Testis (tissue), 3 donors: ENCODE data around the gene PAWR. TPM values are rescaled to one million over a fixed set of nuclear protein-coding genes. Genes with fewer than 3 reads are reported as not detected.

Experiments used
- DNase-seq: peaks from one replicate; pipeline ENCODE4 v3.0.0-alpha.2; 2019
- H3K27ac ChIP-seq, 2 donors: fragments of 200-600 bp; sonication (generic); one replicate each; pipeline ENCODE4 v1.5.1; 2019
- H3K27me3 ChIP-seq: fragments of 200-600 bp; sonication (generic); one replicate; pipeline ENCODE4 v1.5.1; 2019
- H3K36me3 ChIP-seq: fragments of 200-600 bp; sonication (generic); one replicate; pipeline ENCODE4 v1.5.1; 2017; ENCODE audit warnings: low read depth; ENCODE audit errors: missing control alignments
- H3K4me1 ChIP-seq: fragments of 200-600 bp; sonication (generic); one replicate; pipeline ENCODE4 v1.5.1; 2019
- H3K4me3 ChIP-seq, 2 donors: fragments of 200-600 bp; sonication (generic); one replicate each; pipeline ENCODE4 v1.5.1; 2017 to 2019
- H3K9me3 ChIP-seq: fragments of 200-600 bp; sonication (generic); one replicate; pipeline ENCODE4 v1.5.1; 2017
- CTCF ChIP-seq, 3 experiments: fragments of 450-650 bp in 2 of 3; fragments of 200-600 bp in 1 of 3; sonication (generic) in 1 of 3; IDR thresholded peaks; one replicate each; pipeline ENCODE4 v1.5.1; 2016 to 2019; ENCODE audit warnings: antibody characterized with exemption in 3 of 3, mild to moderate bottlenecking in 2 of 3, moderate library complexity in 1 of 3
- POLR2A ChIP-seq: fragments of 450-650 bp; IDR thresholded peaks from one replicate; pipeline ENCODE4 v1.6.1; 2017; ENCODE audit warnings: antibody characterized with exemption, mild to moderate bottlenecking, moderate library complexity
- WGBS, 2 donors: methylation state at CpG; one replicate each; pipeline ENCODE4 v1.1.5; 2018; 5-methylcytosine and 5-hydroxymethylcytosine counted together
- intact Hi-C: fragments of 100-400 bp; cut with DNase I; formaldehyde crosslinking; loops from one replicate; pipeline ENCODE4 v1.15.1; 2023; ENCODE audit warnings: low total_unique reads
- polyA plus RNA-seq: library from polyadenylated mRNA; stranded (reverse); fragments of 350-450 nt; fragmentation: Illumina TruSeq; extraction: RNeasy Lipid Tissue Mini Kit (QIAGEN cat#74804); gene quantifications from one replicate; pipeline ENCODE4 v1.2.3, GENCODE V29; 2014; ENCODE audit warnings: low read depth, low replicate concordance; ENCODE audit not compliant: insufficient read depth
- total RNA-seq, 2 donors: library from RNA; depleted of rRNA; stranded (reverse); fragments of >200 nt; gene quantifications; one replicate each; pipeline ENCODE4 v1.2.3, GENCODE V29; 2016

The PAWR gene
- total and polyA plus RNA-seq, 3 donors from 2014 or later: 37.2 to 59.2 (median 50.2) TPM

GRCh38 chr12:79560225-79560889, 130.4 kb downstream of the PAWR start:
- Histone ChIP-seq H3K27me3 (no peaks in the 10 kb centered on the region), H3K27ac (peak overlapping the region; percentile 41 to 77), H3K4me1 (peaks cover 19% of the 10 kb centered on the region), H3K9me3 (no peaks in the 10 kb centered on the region), H3K36me3 (no peaks in the 10 kb centered on the region), H3K4me3 (no peak overlapping the region)
- no peak for DNase-seq
- intact Hi-C loops: no loop called here
- TF ChIP-seq CTCF (IDR thresholded peaks at IDR 0.05) (no peak), POLR2A (no peak)
- WGBS, 2 donors: 56 to 58% methylated on average over 6 of the region's 6 CpGs

GRCh38 chr12:79559591-79559990, 131.2 kb downstream of the PAWR start:
- no peaks in the 10 kb centered on the region for H3K9me3 ChIP-seq
- no peak overlapping the region for H3K4me3 ChIP-seq
- no peaks in the 10 kb centered on the region for H3K36me3 ChIP-seq
- H3K27me3 ChIP-seq: no peaks in the 10 kb centered on the region
- intact Hi-C loops: loop anchor here (10.0 kb wide), 1 partner anchor 135 kb away; the partner anchor contains the start of gene PAWR
- WGBS, 2 donors: 71 to 78% methylated on average over 2 of the region's 2 CpGs
- H3K4me1 ChIP-seq: peaks cover 19% of the 10 kb centered on the region
- H3K27ac ChIP-seq: peak overlapping the region; percentile 41 to 77
- DNase-seq: no peak
- TF ChIP-seq CTCF (IDR thresholded peaks at IDR 0.05) (no peak), POLR2A (no peak)

- peaks cover 19% of the 10 kb centered on the region for H3K4me1 ChIP-seq
- H3K27me3 ChIP-seq: no peaks in the 10 kb centered on the region
- DNase-seq: peak; percentile 42
- H3K27ac ChIP-seq: peak overlapping the region; percentile 41 to 77
- no peak overlapping the region for H3K4me3 ChIP-seq
- H3K36me3 ChIP-seq: no peaks in the 10 kb centered on the region
- 42 to 52% methylated on average over 5 of the region's 5 CpGs for WGBS, 2 donors
- no peaks in the 10 kb centered on the region for H3K9me3 ChIP-seq
- intact Hi-C loops: loop anchor here (10.0 kb wide), 1 partner anchor 136 kb away; the partner anchor contains the start of gene PAWR
- no peak for TF ChIP-seq CTCF (IDR thresholded peaks at IDR 0.05)
- TF ChIP-seq POLR2A: no peak
These were observed 131.8 kb downstream of the PAWR start for GRCh38 chr12:79558924-79559469.

- peak overlapping the region in 1 of 2 donors; percentile 77 for H3K27ac ChIP-seq
- intact Hi-C loops: loop anchor here (10.0 kb wide), 1 partner anchor 137 kb away; the partner anchor contains the start of gene PAWR
- H3K9me3 ChIP-seq: no peaks in the 10 kb centered on the region
- no peak for DNase-seq
- H3K4me1 ChIP-seq: peaks cover 19% of the 10 kb centered on the region
- no peak overlapping the region for H3K4me3 ChIP-seq
- TF ChIP-seq POLR2A: no peak
- no peak for TF ChIP-seq CTCF (IDR thresholded peaks at IDR 0.05)
- H3K27me3 ChIP-seq: no peaks in the 10 kb centered on the region
- 44 to 66% methylated on average over 1 of the region's 1 CpG for WGBS, 2 donors
- H3K36me3 ChIP-seq: no peaks in the 10 kb centered on the region
These were observed 133.0 kb downstream of the PAWR start for GRCh38 chr12:79557690-79558315.
